H1 (cell line): ENCODE results near the gene SATB2. TPM values are rescaled to one million over a fixed set of nuclear protein-coding genes. Genes with fewer than 3 reads are reported as not detected.
A peak's percentile ranks its signal among the peaks of the same experiment; 100 is the strongest.

Source experiments
- CTCF ChIA-PET: fragments of 300-600 bp; sonication (Branson Sonifier 250); formaldehyde crosslinking; loops from one replicate; lab custom pipeline; 2021; ENCODE audit not compliant: partially characterized antibody; lab: Charles Lee
- POLR2A ChIA-PET: fragments of 300-600 bp; sonication (Branson Sonifier 250); formaldehyde crosslinking; loops from one replicate; lab custom pipeline; 2021; ENCODE audit warnings: inconsistent platforms; ENCODE audit not compliant: partially characterized antibody; lab: Charles Lee
- DNase-seq, 2 experiments: peaks; one replicate each; pipeline versions ENCODE4 v3.0.0 to v3.0.0-alpha.2; 2010 to 2022; ENCODE audit warnings: low spot score in 2 of 2, low read depth in 1 of 2, mixed read lengths in 1 of 2
- FAIRE-seq: peaks from 2 replicates; lab custom pipeline; 2011; peaks lifted over from hg19 to GRCh38; lab: Jason Lieb, UNC
- H2AFZ ChIP-seq: 2 replicates; pipeline ENCODE4 v1.8.1; 2012; ENCODE audit warnings: low read length, inconsistent platforms
- H2AK5ac ChIP-seq: 2 replicates; pipeline ENCODE4 v1.6.1; 2013; ENCODE audit warnings: low read depth, low read length
- H2BK120ac ChIP-seq: replicated peaks from 2 replicates; pipeline ENCODE3; 2013; ENCODE audit warnings: low read depth, low read length, inconsistent platforms
- H2BK12ac ChIP-seq: 2 replicates; pipeline ENCODE4 v1.6.1; 2013; ENCODE audit warnings: low read depth, low read length
- H2BK15ac ChIP-seq: 2 replicates; pipeline ENCODE4 v1.6.1; 2013; ENCODE audit warnings: low read length
- H2BK20ac ChIP-seq: 2 replicates; pipeline ENCODE4 v1.6.1; 2013; ENCODE audit warnings: low read length
- H2BK5ac ChIP-seq: 2 replicates; pipeline ENCODE4 v1.6.1; 2013; ENCODE audit warnings: low read depth, low read length
- H3K14ac ChIP-seq: 2 replicates; pipeline ENCODE4 v1.6.1; 2013; ENCODE audit warnings: inconsistent platforms; ENCODE audit not compliant: insufficient read length
- H3K18ac ChIP-seq: 2 replicates; pipeline ENCODE4 v1.6.1; 2013; ENCODE audit warnings: low read length; ENCODE audit errors: extremely low read depth
- H3K23ac ChIP-seq: 2 replicates; pipeline ENCODE4 v1.6.1; 2013; ENCODE audit warnings: inconsistent platforms; ENCODE audit not compliant: insufficient read length
- H3K23me2 ChIP-seq: 2 replicates; pipeline ENCODE4 v1.6.1; 2013; ENCODE audit warnings: low read depth, low read length
- H3K27ac ChIP-seq: 2 replicates; pipeline ENCODE4 v1.6.1; 2011; ENCODE audit warnings: low read depth, low read length, inconsistent platforms
- H3K27me3 ChIP-seq, 4 experiments: replicated peaks in 1 of 4; 1 replicate in 1 of 4; 2 replicates in 3 of 4; pipeline versions ENCODE4 v1.6.1 to v1.8.1; 2011 to 2013; ENCODE audit warnings: low read length in 3 of 4, mild to moderate bottlenecking in 3 of 4, inconsistent platforms in 2 of 4, mixed read lengths in 2 of 4, moderate library complexity in 1 of 4; ENCODE audit not compliant: control insufficient read depth in 3 of 4, insufficient read depth in 3 of 4; ENCODE audit errors: extremely low read depth in 1 of 4
- H3K36me3 ChIP-seq, 4 experiments: 2 replicates each; pipeline versions ENCODE4 v1.6.1 to v1.8.1; 2011 to 2013; ENCODE audit warnings: mild to moderate bottlenecking in 4 of 4, low read length in 3 of 4, moderate library complexity in 2 of 4, control low read depth in 1 of 4, inconsistent platforms in 1 of 4; ENCODE audit not compliant: insufficient read depth in 4 of 4, control insufficient read depth in 2 of 4
- H3K4ac ChIP-seq: replicated peaks from 2 replicates; pipeline ENCODE3; 2013; ENCODE audit warnings: low read length, low read depth, mixed read lengths, inconsistent platforms; ENCODE audit not compliant: insufficient read length
- H3K4me1 ChIP-seq, 4 experiments: replicated peaks in 1 of 4; 1 replicate in 1 of 4; 2 replicates in 3 of 4; pipeline versions ENCODE4 v1.6.1 to v1.8.1; 2011 to 2013; ENCODE audit warnings: low read length in 3 of 4, inconsistent platforms in 2 of 4, mixed read lengths in 1 of 4; ENCODE audit not compliant: insufficient read depth in 4 of 4, control insufficient read depth in 3 of 4
- H3K4me2 ChIP-seq, 2 experiments: 2 replicates each; pipeline versions ENCODE4 v1.6.1 to v1.8.1; 2011 to 2013; ENCODE audit warnings: low read depth in 2 of 2, low read length in 2 of 2, control low read depth in 1 of 2, inconsistent platforms in 1 of 2, mild to moderate bottlenecking in 1 of 2; ENCODE audit not compliant: insufficient read depth in 1 of 2
- H3K4me3 ChIP-seq, 4 experiments: fragments of 200-600, 300-600 bp in 1 of 4; sonication (generic), shearing (Covaris generic), sonication (Bioruptor Twin) in 1 of 4; 2 replicates each; pipeline versions ENCODE4 v1.5.1 to v1.8.1; 2011 to 2016; ENCODE audit warnings: low read length in 4 of 4, low read depth in 3 of 4, control low read depth in 2 of 4, inconsistent platforms in 2 of 4, mild to moderate bottlenecking in 2 of 4, mixed read lengths in 1 of 4, moderate library complexity in 1 of 4; ENCODE audit not compliant: insufficient read depth in 2 of 4; ENCODE audit errors: extremely low read depth in 1 of 4
- H3K56ac ChIP-seq: replicated peaks from 2 replicates; pipeline ENCODE3; 2013; ENCODE audit warnings: low read depth, mild to moderate bottlenecking, mixed read lengths, low read length, inconsistent platforms; ENCODE audit not compliant: insufficient read length
- H3K79me1 ChIP-seq: 2 replicates; pipeline ENCODE4 v1.6.1; 2013; ENCODE audit warnings: low read depth, low read length, control low read depth
- H3K79me2 ChIP-seq, 2 experiments: 2 replicates each; pipeline versions ENCODE4 v1.6.1 to v1.8.1; 2012 to 2013; ENCODE audit warnings: low read length in 2 of 2, mild to moderate bottlenecking in 2 of 2, inconsistent platforms in 1 of 2; ENCODE audit not compliant: insufficient read depth in 2 of 2, control insufficient read depth in 1 of 2
- H3K9ac ChIP-seq, 4 experiments: replicated peaks in 1 of 4; 1 replicate in 1 of 4; 2 replicates in 3 of 4; pipeline versions ENCODE4 v1.6.1 to v1.8.1; 2011 to 2013; ENCODE audit warnings: low read depth in 3 of 4, low read length in 3 of 4, control low read depth in 2 of 4, mild to moderate bottlenecking in 2 of 4, moderate library complexity in 2 of 4, inconsistent platforms in 1 of 4; ENCODE audit errors: extremely low read depth in 1 of 4
- H3K9me3 ChIP-seq, 2 experiments: 2 replicates each; pipeline versions ENCODE4 v1.6.1 to v1.8.1; 2012 to 2013; ENCODE audit warnings: mild to moderate bottlenecking in 2 of 2, moderate library complexity in 2 of 2, control low read depth in 1 of 2, inconsistent platforms in 1 of 2, low read depth in 1 of 2, low read length in 1 of 2, mixed read lengths in 1 of 2; ENCODE audit not compliant: insufficient read depth in 2 of 2
- H4K20me1 ChIP-seq, 2 experiments: replicated peaks in 1 of 2; 2 replicates each; pipeline versions ENCODE3 to v1.8.1; 2011 to 2013; ENCODE audit warnings: inconsistent platforms in 2 of 2, low read length in 2 of 2, mild to moderate bottlenecking in 1 of 2; ENCODE audit not compliant: insufficient read depth in 2 of 2, control insufficient read depth in 1 of 2
- H4K5ac ChIP-seq: 2 replicates; pipeline ENCODE4 v1.6.1; 2013; ENCODE audit warnings: low read length, low read depth, mixed read lengths, inconsistent platforms; ENCODE audit not compliant: insufficient read length
- H4K8ac ChIP-seq: 2 replicates; pipeline ENCODE4 v1.8.0; 2013; ENCODE audit warnings: mild to moderate bottlenecking, moderate library complexity, low read length, inconsistent platforms; ENCODE audit not compliant: insufficient read depth; ENCODE audit errors: extremely low read depth
- H4K91ac ChIP-seq: replicated peaks from 2 replicates; pipeline ENCODE3; 2013; ENCODE audit warnings: low read length, mixed read lengths, inconsistent platforms; ENCODE audit not compliant: insufficient read length
- ATF2 ChIP-seq: IDR thresholded peaks from 2 replicates; pipeline ENCODE4 v1.6.1; 2012; ENCODE audit warnings: low read length, inconsistent platforms
- BACH1 ChIP-seq: IDR thresholded peaks from 2 replicates; pipeline ENCODE4 v1.6.1; 2012; ENCODE audit warnings: low read length, improper control_type of control experiment
- CHD2 ChIP-seq: IDR thresholded peaks from 2 replicates; pipeline ENCODE4 v1.6.1; 2012; ENCODE audit warnings: low read length, improper control_type of control experiment
- CREB1 ChIP-seq: IDR thresholded peaks from 2 replicates; pipeline ENCODE4 v1.6.1; 2012; ENCODE audit warnings: inconsistent platforms
- EZH2 ChIP-seq: fragments of 200-600 bp; sonication (generic); IDR thresholded peaks from 2 replicates; pipeline ENCODE4 v1.7.1; 2012; ENCODE audit warnings: low read depth, mild to moderate bottlenecking, moderate library complexity, low read length, inconsistent platforms; ENCODE audit not compliant: severe bottlenecking
- TAF7 ChIP-seq: optimal IDR thresholded peaks from 2 replicates; pipeline ENCODE3; 2011; ENCODE audit warnings: low read depth, mild to moderate bottlenecking, inconsistent platforms, low read length, moderate library complexity, borderline replicate concordance
- TCF12 ChIP-seq: IDR thresholded peaks from 2 replicates; pipeline ENCODE4 v1.6.1; 2011; ENCODE audit warnings: low read depth, mild to moderate bottlenecking, low read length
- WGBS, 2 experiments: shearing (Covaris generic) in 1 of 2; methylation state at CpG; one replicate each; pipeline versions ENCODE4 v1.1.6 to v1.1.7; 2013 to 2015; ENCODE audit warnings: low lambda C conversion rate in 2 of 2, mixed read lengths in 2 of 2, inconsistent platforms in 1 of 2, low coverage in 1 of 2, missing lambda C conversion rate in 1 of 2; ENCODE audit not compliant: insufficient replicate concordance in 2 of 2, insufficient coverage in 1 of 2, insufficient read length in 1 of 2; ENCODE audit errors: extremely low coverage in 1 of 2, missing lambda C conversion rate in 1 of 2; 5-methylcytosine and 5-hydroxymethylcytosine counted together
- long read RNA-seq, 2 experiments: library from RNA in 1 of 2; library from capped mRNA in 1 of 2; stranded (forward); transcript quantifications; one replicate each; pipeline ENCODE4 v2.0.0, GENCODE V29; 2021; ENCODE audit warnings: inconsistent platforms in 1 of 2
- polyA minus RNA-seq, 3 experiments: library from RNA; depleted of rRNA, polyadenylated mRNA; stranded (reverse); fragments of >200 nt; gene quantifications; 1 replicate in 2 of 3; 2 replicates in 1 of 3; pipeline ENCODE4 v1.2.3, GENCODE V29; 2011
- polyA plus RNA-seq, 7 experiments: library from polyadenylated mRNA; depleted of rRNA in 3 of 7; stranded (reverse) in 5 of 7; unstranded in 2 of 7; fragments of >200 nt in 5 of 7; fragments of 200-250 nt in 2 of 7; gene quantifications; 1 replicate in 5 of 7; 2 replicates in 1 of 7; 4 replicates in 1 of 7; pipeline versions ENCODE4 v1.2.1 to v1.2.3, GENCODE V29; 2011 to 2013; ENCODE audit warnings: missing spikeins in 2 of 7, mixed read lengths in 2 of 7
- total RNA-seq: library from RNA; stranded (reverse); fragmentation: NEBNext Ultra II Directional; extraction: Animal tissue kit (Norgen Biotek cat#: 25700); gene quantifications from 2 replicates; pipeline ENCODE4 v1.2.1, GENCODE V29; 2021

The SATB2 gene
- total RNA-seq (5.1 and 5.7 TPM in 2 replicates), polyA plus RNA-seq (2011; rRNA removed) (1.3 and 1.4 TPM in 2 replicates), polyA minus RNA-seq (2011; rRNA and poly(A)+ RNA removed) (4.3 and 6.1 TPM in 2 replicates)
- polyA plus RNA-seq (2011; cell fraction: cytosol; rRNA removed) = 1.6 TPM
- 4.4 TPM for polyA plus RNA-seq (2011; cell fraction: nucleus; rRNA removed)
- polyA plus RNA-seq (2012, experiment 1 of 2) = 1.4 to 3.3 TPM (median 2.1 TPM) in 4 replicates
- 0.41 TPM for polyA plus RNA-seq (2012, experiment 2 of 2)
- 2.7 TPM for polyA plus RNA-seq (2013, experiment 1 of 2)
- polyA plus RNA-seq (2013, experiment 2 of 2) = 2.7 TPM
- polyA minus RNA-seq (2011; cell fraction: cytosol; rRNA and poly(A)+ RNA removed) = 2.6 TPM
- polyA minus RNA-seq (2011; cell fraction: nucleus; rRNA and poly(A)+ RNA removed) = 12.3 TPM
- long read RNA-seq, experiment 1, partial matches to known transcripts = 2 of 5 reads
- long read RNA-seq, experiment 1, other reads (novel, unspliced or antisense) = 3 of 5 reads
- long read RNA-seq, experiment 2 = 0 reads

- Histone ChIP-seq H3K9ac (peak within 1 kb of the TSS in 2 of 4 experiments; percentile 29 to 38; a peak in 3 of 7 replicates), H2AFZ (0 out of 2 replicates have a peak within 1 kb of the TSS, but pooled peaks have one; percentile 52), H4K5ac (no peak within 1 kb of the TSS), H3K56ac (peak within 1 kb of the TSS; percentile 11), H3K4me1 (peaks cover 0 to 18% (median 7%) of the 10 kb centered on the region in 4 experiments; a peak in 5 of 7 replicates), H3K9me3 (no peaks in the 10 kb centered on the region), H3K23ac (no peak within 1 kb of the TSS), H2BK120ac (no peak within 1 kb of the TSS), H3K4ac (peak within 1 kb of the TSS; percentile 69), H3K36me3 (no peaks in the 10 kb centered on the region), H4K8ac (peak within 1 kb of the TSS; percentile 81), H2BK5ac (peak within 1 kb of the TSS; percentile 74; the same call in 1 of the 2 replicates), H2BK20ac (no peak within 1 kb of the TSS), H3K23me2 (peaks cover 31% of the 10 kb centered on the region), H3K27ac (no peak within 1 kb of the TSS), H3K18ac (peak within 1 kb of the TSS; percentile 90), H3K4me3 (peak within 1 kb of the TSS; percentile 60 to 73 (median 64)), H3K79me2 (no peaks in the 10 kb centered on the region), H4K20me1 (no peaks in the 10 kb centered on the region), H4K91ac (peak within 1 kb of the TSS; percentile 57), H3K79me1 (no peaks in the 10 kb centered on the region), H2BK15ac (no peak within 1 kb of the TSS; the same call in 1 of the 2 replicates), H2BK12ac (peak within 1 kb of the TSS; percentile 41; the same call in 1 of the 2 replicates), H3K27me3 (peaks cover 10 to 56% (median 33%) of the 10 kb centered on the region in 4 experiments; a peak in 6 of 7 replicates), H2AK5ac (no peak within 1 kb of the TSS), H3K14ac (no peak within 1 kb of the TSS), H3K4me2 (peak within 1 kb of the TSS; percentile 76 to 99)
- POLR2A ChIA-PET = interaction anchor here (3.5 kb wide), 1 partner anchor 12 kb away, joined by 32 read pairs; no protein-coding TSS in a partner anchor
- CTCF ChIA-PET = interaction anchor here (1.0 to 1.8 kb wide), 3 partner anchors 10 to 28 kb away, joined by 3 to 5 read pairs (median 4); no protein-coding TSS in a partner anchor
- peak in 1 of 2 experiments; percentile 74 for DNase-seq
- 3% methylated on average over 30 of the region's 61 CpGs; no CpG with 5 or more reads in 1 of the 2 experiments for WGBS, 2 experiments
- no peak for FAIRE-seq
- TF ChIP-seq CHD2 = no peak
- no peak for TF ChIP-seq CREB1
- TF ChIP-seq EZH2 = peak; percentile 44
- no peak for TF ChIP-seq TCF12
- TF ChIP-seq ATF2 = no peak
- TF ChIP-seq TAF7 = no peak
- TF ChIP-seq BACH1 = no peak
Observed at GRCh38 chr2:199457147-199458008, at the start of gene SATB2. SATB2 (minus strand) TSS chr2:199457939; CDS start chr2:199456037, 1,902 bp downstream.
